ENCODE results near the gene ABLIM2.

Gene ABLIM2

DNA sequence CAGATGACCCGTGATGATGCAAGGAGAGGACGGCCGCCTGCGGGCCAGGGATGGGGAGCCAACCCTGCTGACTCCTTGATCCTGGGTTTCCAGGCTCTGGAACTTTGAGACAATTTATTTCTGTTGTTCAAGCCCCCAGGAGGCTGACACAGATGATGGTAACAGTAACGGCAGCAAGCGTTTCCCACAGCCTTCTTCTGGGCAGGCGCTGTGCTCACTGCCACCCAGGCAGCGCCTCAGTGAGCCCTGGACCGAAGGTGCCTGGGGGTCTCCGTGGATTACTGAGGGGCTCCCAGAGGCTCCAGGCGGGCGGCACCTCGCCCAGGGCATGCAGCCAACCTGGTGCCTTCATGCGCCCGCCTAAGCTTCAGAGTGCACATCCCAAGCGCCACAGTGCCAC is 115.0 kb downstream of the ABLIM2 start:
- H3K36me3 Mint-ChIP-seq (ENCODE audit: low read depth): no peaks in the 10 kb centered on the region
- H3K27me3 Mint-ChIP-seq (ENCODE audit: low read depth): peaks cover 14% of the 10 kb centered on the region
- H3K4me1 Mint-ChIP-seq (ENCODE audit: low read depth): no peaks in the 10 kb centered on the region
- no peak overlapping the region for H3K4me3 Mint-ChIP-seq
- H3K9me3 Mint-ChIP-seq: no peaks in the 10 kb centered on the region
- no peak overlapping the region for H3K27ac Mint-ChIP-seq

DNA sequence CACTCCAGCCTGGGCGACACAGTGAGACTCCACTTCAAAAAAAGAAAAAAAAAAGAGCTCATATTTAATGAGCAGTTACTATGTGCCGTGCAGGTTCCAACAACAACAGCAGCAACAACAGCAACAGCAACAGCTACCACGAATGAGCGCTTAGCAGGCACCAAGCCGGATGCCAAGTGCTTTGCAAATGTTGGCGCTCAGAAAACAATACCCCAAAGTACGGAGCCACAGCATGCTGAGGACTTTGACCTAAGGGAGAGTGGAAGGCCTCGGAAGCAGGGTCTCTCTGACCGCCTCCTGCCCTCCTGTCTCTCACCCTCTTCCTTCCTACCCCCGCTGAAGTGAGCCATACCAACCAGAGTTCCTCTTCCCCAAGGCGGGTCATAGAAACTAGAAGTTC is 116.7 kb downstream of the ABLIM2 start:
- Mint-ChIP-seq H3K27ac (no peak overlapping the region), H3K36me3 (ENCODE audit: low read depth) (no peaks in the 10 kb centered on the region), H3K9me3 (no peaks in the 10 kb centered on the region), H3K4me1 (ENCODE audit: low read depth) (no peaks in the 10 kb centered on the region), H3K4me3 (no peak overlapping the region), H3K27me3 (ENCODE audit: low read depth) (peaks cover 22% of the 10 kb centered on the region)

GRCh38 chr4:8041172-8041571 is 117.4 kb downstream of the ABLIM2 start:
- H3K4me3 Mint-ChIP-seq: no peak overlapping the region
- no peak overlapping the region for H3K27ac Mint-ChIP-seq

GRCh38 chr4:8040607-8041006 is 118.0 kb downstream of the ABLIM2 start:
- Mint-ChIP-seq H3K4me1 (ENCODE audit: low read depth) (no peaks in the 10 kb centered on the region), H3K4me3 (no peak overlapping the region), H3K27ac (no peak overlapping the region), H3K36me3 (ENCODE audit: low read depth) (no peaks in the 10 kb centered on the region), H3K27me3 (ENCODE audit: low read depth) (peaks cover 22% of the 10 kb centered on the region), H3K9me3 (no peaks in the 10 kb centered on the region)

More at GRCh38 chr4:8041172-8041571, 117.4 kb downstream of the ABLIM2 start:
- no peaks in the 10 kb centered on the region for H3K9me3 Mint-ChIP-seq
- H3K27me3 Mint-ChIP-seq (ENCODE audit: low read depth): peaks cover 22% of the 10 kb centered on the region
- no peaks in the 10 kb centered on the region for H3K36me3 Mint-ChIP-seq (ENCODE audit: low read depth)
- no peaks in the 10 kb centered on the region for H3K4me1 Mint-ChIP-seq (ENCODE audit: low read depth)

GRCh38 chr4:8039853-8040252 is 118.8 kb downstream of the ABLIM2 start:
- no peak overlapping the region for H3K27ac Mint-ChIP-seq
- H3K4me3 Mint-ChIP-seq: no peak overlapping the region
- H3K27me3 Mint-ChIP-seq (ENCODE audit: low read depth): peaks cover 26% of the 10 kb centered on the region
- H3K9me3 Mint-ChIP-seq: no peaks in the 10 kb centered on the region
- no peaks in the 10 kb centered on the region for H3K36me3 Mint-ChIP-seq (ENCODE audit: low read depth)
- H3K4me1 Mint-ChIP-seq (ENCODE audit: low read depth): peaks cover 6% of the 10 kb centered on the region

DNA sequence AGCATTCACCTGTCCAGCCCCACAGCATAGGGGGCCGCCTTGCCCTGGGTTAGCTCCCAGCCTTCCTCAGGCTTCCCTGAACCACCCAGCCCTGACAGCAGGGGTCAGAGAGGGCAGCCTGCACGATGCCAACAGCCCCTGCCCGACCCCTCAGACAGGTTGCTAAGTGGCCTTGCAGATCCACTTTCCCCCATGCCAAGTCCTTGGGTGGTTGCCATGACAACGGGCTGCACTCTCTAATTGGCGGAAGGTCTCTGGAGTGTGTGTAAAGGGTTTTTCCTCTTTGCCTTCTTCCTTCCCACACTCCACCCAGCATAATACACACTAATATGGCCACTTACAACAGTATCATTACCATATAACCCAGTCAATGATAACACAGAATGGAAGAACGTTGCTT is 119.3 kb downstream of the ABLIM2 start:
- peaks cover 21% of the 10 kb centered on the region for H3K27me3 Mint-ChIP-seq (ENCODE audit: low read depth)
- no peaks in the 10 kb centered on the region for H3K9me3 Mint-ChIP-seq
- no peaks in the 10 kb centered on the region for H3K36me3 Mint-ChIP-seq (ENCODE audit: low read depth)
- no peak overlapping the region for H3K27ac Mint-ChIP-seq
- H3K4me1 Mint-ChIP-seq (ENCODE audit: low read depth): peaks cover 6% of the 10 kb centered on the region
- H3K4me3 Mint-ChIP-seq: no peak overlapping the region

DNA sequence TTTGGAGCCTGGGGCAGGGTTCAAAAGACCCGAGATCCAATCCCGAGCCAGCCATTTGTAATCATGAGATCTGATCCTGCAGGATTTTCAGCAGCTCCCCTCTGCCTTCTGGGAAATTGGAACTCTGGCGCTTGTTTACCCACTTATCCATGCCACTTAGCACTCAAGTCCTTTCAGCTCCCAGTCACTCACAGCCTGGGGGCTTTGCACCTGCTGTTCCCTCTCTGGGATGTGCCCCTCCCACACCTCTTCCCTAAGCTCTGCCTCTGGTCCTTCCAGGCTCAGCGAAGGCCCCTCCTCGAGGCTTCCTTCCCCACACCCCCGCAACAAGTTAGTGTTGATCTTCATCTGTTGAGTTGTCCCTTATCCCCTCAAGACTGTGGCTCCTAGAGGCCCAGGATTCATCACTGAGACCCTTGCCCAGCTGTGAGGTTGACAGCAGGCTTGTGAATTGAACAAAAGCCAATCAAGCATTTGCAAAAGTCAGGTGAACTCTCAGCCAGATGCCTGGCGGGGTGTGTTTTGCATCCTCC is 119.8 kb downstream of the ABLIM2 start:
- H3K27me3 Mint-ChIP-seq (ENCODE audit: low read depth): peaks cover 20% of the 10 kb centered on the region
- no peaks in the 10 kb centered on the region for H3K9me3 Mint-ChIP-seq
- H3K36me3 Mint-ChIP-seq (ENCODE audit: low read depth): no peaks in the 10 kb centered on the region
- no peak overlapping the region for H3K27ac Mint-ChIP-seq
- H3K4me3 Mint-ChIP-seq: no peak overlapping the region
- H3K4me1 Mint-ChIP-seq (ENCODE audit: low read depth): peaks cover 6% of the 10 kb centered on the region

- H3K4me3 Mint-ChIP-seq: no peak overlapping the region
- H3K27me3 Mint-ChIP-seq (ENCODE audit: low read depth): peaks cover 20% of the 10 kb centered on the region
- no peaks in the 10 kb centered on the region for H3K36me3 Mint-ChIP-seq (ENCODE audit: low read depth)
- H3K27ac Mint-ChIP-seq: no peak overlapping the region
- peaks cover 6% of the 10 kb centered on the region for H3K4me1 Mint-ChIP-seq (ENCODE audit: low read depth)
- H3K9me3 Mint-ChIP-seq: no peaks in the 10 kb centered on the region
These were observed 120.5 kb downstream of the ABLIM2 start for GRCh38 chr4:8038083-8038482.

DNA sequence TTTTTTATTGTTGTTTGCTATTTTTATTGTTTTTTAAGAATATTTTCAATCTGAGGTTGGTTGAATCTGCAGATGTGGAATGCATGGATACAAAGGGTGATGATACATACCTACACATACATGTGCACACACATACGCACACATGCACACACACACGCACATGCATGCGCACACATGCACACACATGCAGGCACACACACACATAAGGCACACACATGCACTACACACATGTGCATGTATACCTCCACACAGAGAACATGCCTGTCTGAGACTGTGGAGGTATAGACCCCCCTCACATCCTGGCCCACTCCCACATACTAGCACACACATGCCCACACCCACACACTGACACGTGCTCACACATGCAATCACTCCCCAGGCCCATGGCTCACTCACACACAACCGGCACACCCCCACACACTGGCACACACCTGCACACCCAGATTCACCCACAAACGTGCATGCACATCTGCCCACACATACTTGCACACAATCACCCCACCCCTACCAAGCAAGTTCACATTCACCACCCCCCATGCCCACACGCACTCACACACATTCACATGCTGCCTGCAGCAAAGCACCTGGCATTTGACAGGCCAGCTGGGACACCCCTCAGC is 121.4 kb downstream of the ABLIM2 start:
- H3K4me1 Mint-ChIP-seq (ENCODE audit: low read depth): peaks cover 6% of the 10 kb centered on the region
- H3K9me3 Mint-ChIP-seq: no peaks in the 10 kb centered on the region
- H3K4me3 Mint-ChIP-seq: no peak overlapping the region
- no peaks in the 10 kb centered on the region for H3K36me3 Mint-ChIP-seq (ENCODE audit: low read depth)
- no peak overlapping the region for H3K27ac Mint-ChIP-seq
- peaks cover 20% of the 10 kb centered on the region for H3K27me3 Mint-ChIP-seq (ENCODE audit: low read depth)

GRCh38 chr4:8035371-8035780 is 123.2 kb downstream of the ABLIM2 start:
- Mint-ChIP-seq H3K27me3 (ENCODE audit: low read depth) (peaks cover 20% of the 10 kb centered on the region), H3K36me3 (ENCODE audit: low read depth) (no peaks in the 10 kb centered on the region), H3K9me3 (no peaks in the 10 kb centered on the region), H3K4me1 (ENCODE audit: low read depth) (peaks cover 6% of the 10 kb centered on the region), H3K27ac (peak overlapping the region; percentile 11), H3K4me3 (no peak overlapping the region)

DNA sequence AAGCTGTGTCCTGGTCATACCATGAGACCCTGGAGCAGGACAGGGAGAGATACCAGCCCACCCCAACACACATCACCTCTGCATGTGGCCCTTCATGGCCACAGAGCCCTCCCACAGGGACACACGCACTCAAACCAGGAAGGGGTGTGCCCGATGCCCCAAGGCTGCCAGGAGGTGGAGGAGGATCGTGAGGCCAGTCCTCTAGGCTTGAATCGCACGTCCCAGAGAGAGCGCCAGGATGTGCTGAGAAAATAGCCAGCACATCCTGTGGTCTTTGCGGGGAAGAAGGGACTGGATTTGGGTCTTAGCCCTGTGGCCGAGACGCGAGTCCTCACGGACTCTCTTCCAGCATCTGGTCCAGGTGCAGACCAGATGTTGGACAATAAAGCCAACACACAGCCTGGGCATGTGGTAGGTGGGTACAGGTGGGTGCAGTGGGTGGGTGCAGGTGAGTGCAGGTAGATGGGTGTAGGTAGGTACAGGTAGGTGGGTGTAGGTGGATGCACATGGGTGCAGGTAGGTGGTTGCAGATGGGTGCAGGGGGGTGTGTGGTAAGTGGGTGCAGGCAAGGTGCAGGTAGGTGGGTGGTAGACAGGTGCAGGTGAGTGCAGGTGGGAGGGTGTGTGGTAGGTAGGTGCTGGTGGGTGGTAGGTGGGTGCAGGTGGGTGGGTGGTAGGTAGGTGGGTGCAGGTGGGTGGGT is 124.6 kb downstream of the ABLIM2 start:
- Mint-ChIP-seq H3K36me3 (ENCODE audit: low read depth) (no peaks in the 10 kb centered on the region), H3K9me3 (no peaks in the 10 kb centered on the region), H3K4me1 (ENCODE audit: low read depth) (peaks cover 6% of the 10 kb centered on the region), H3K4me3 (no peak overlapping the region), H3K27me3 (ENCODE audit: low read depth) (peaks cover 15% of the 10 kb centered on the region), H3K27ac (no peak overlapping the region)

GRCh38 chr4:8033067-8033755 is 125.4 kb downstream of the ABLIM2 start:
- Mint-ChIP-seq H3K4me3 (no peak overlapping the region), H3K36me3 (ENCODE audit: low read depth) (no peaks in the 10 kb centered on the region), H3K4me1 (ENCODE audit: low read depth) (peaks cover 6% of the 10 kb centered on the region), H3K9me3 (no peaks in the 10 kb centered on the region), H3K27ac (no peak overlapping the region), H3K27me3 (ENCODE audit: low read depth) (peaks cover 10% of the 10 kb centered on the region)

DNA sequence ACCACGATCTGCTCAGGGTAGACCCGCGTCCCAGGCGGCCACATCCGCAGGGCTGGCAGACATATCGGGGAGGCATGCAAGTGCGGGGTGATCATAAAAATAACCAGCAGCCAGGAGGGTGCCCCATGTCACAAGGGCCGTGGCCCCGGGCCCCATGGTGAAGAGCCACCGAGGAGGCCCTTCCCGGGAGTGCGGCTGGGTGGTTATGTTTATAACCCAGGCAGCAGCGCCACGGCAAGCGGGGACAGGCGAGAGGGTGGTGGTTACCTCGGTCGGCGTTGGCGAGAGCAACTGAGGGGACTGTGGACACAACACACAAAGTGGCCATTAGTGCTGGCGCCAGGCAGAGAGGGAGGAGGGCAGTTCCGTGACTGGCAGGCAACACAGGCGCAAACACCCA is 126.2 kb downstream of the ABLIM2 start:
- peaks cover 5% of the 10 kb centered on the region for H3K27me3 Mint-ChIP-seq (ENCODE audit: low read depth)
- H3K4me3 Mint-ChIP-seq: no peak overlapping the region
- no peaks in the 10 kb centered on the region for H3K9me3 Mint-ChIP-seq

DNA sequence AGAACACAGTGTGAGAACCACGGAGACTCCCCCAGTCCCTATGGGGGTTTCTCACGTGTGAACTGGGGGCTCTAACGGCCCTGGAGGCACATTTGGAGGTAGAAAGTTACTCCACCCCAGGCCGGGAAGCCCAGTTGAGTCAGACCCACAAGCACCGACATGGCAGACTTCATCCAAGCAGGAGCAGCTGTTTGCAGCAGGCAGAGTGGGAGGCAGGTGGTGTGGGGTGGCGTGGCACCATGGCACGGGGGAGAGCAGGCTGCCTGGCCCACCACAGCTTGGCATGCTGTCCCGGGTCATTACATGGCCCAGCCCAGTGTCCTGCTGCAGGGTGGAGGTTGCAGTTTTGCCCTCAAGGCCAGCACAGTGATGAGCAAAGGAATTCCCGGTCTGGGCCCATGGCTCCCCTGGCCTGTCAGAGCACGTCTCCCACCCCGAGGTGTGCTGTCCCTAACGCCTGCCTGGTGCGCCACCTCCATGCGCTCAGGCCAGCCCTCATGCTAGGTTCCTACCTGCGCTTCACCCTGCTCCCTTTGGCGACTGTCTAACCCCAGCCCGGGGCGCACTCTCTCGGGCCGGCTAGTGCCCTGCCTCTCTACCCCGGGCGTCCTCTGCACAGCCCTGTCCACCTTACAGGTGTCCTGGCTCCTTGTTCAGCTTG is 128.4 kb downstream of the ABLIM2 start:
- Mint-ChIP-seq H3K36me3 (ENCODE audit: low read depth) (no peaks in the 10 kb centered on the region), H3K9me3 (no peaks in the 10 kb centered on the region), H3K4me3 (no peak overlapping the region), H3K4me1 (ENCODE audit: low read depth) (peaks cover 3% of the 10 kb centered on the region), H3K27ac (no peak overlapping the region), H3K27me3 (ENCODE audit: low read depth) (peaks cover 2% of the 10 kb centered on the region)

More for the DNA sequence above, 126.2 kb downstream of the ABLIM2 start:
- no peak overlapping the region for H3K27ac Mint-ChIP-seq
- H3K4me1 Mint-ChIP-seq (ENCODE audit: low read depth): peaks cover 6% of the 10 kb centered on the region
- H3K36me3 Mint-ChIP-seq (ENCODE audit: low read depth): no peaks in the 10 kb centered on the region
